Glomerular endothelial cell (primary cell): ENCODE results near the gene HOXD9. TPM values are rescaled to one million over a fixed set of nuclear protein-coding genes. Genes with fewer than 3 reads are reported as not detected.

Source experiments
- DNase-seq: peaks from one replicate; pipeline ENCODE4 v3.0.0-alpha.2; 2011; ENCODE audit warnings: low read depth, low spot score; ENCODE audit errors: extremely low read depth
- total RNA-seq: library from RNA; depleted of rRNA; stranded (reverse); fragments of >200 nt; gene quantifications from 2 replicates; pipeline ENCODE4 v1.2.3, GENCODE V29; 2015

Gene HOXD9
- total RNA-seq, 1 donor from 2014 or later = 7.6 TPM

GRCh38 chr2:176109946-176110345 lies 12.6 kb upstream of the HOXD9 start:
- no peak for DNase-seq

GRCh38 chr2:176110415-176111308 lies 11.9 kb upstream of the HOXD9 start:
- DNase-seq = no peak

- no peak for DNase-seq
Measured at GRCh38 chr2:176111309-176111663, 11.2 kb upstream of the HOXD9 start.

- DNase-seq = no peak
Measured at GRCh38 chr2:176111846-176112374, 10.6 kb upstream of the HOXD9 start.

GRCh38 chr2:176112375-176113302 lies 9.9 kb upstream of the HOXD9 start:
- no peak for DNase-seq

- DNase-seq = no peak
Measured at GRCh38 chr2:176114120-176114929, 8.2 kb upstream of the HOXD9 start.

GRCh38 chr2:176114930-176115625 lies 7.4 kb upstream of the HOXD9 start:
- no peak for DNase-seq

- DNase-seq = no peak
Measured at GRCh38 chr2:176115883-176116813, 6.4 kb upstream of the HOXD9 start, which contains the start of gene HOXD10. TSS of gene HOXD10 (plus strand) at chr2:176116778. CDS start at chr2:176116834, 56 bp downstream.

- no peak for DNase-seq
Measured at GRCh38 chr2:176117162-176117822, 5.2 kb upstream of the HOXD9 start.

- DNase-seq = no peak
Measured at GRCh38 chr2:176117823-176118371, 4.6 kb upstream of the HOXD9 start.

GRCh38 chr2:176118601-176119339 lies 3.7 kb upstream of the HOXD9 start:
- DNase-seq = no peak

GRCh38 chr2:176120364-176121189 lies 1.9 kb upstream of the HOXD9 start:
- DNase-seq = no peak

GRCh38 chr2:176121190-176122051 lies 1.1 kb upstream of the HOXD9 start:
- DNase-seq = no peak

- no peak for DNase-seq
Measured at GRCh38 chr2:176122052-176122682, 352 bp upstream of the HOXD9 start.
